ENCODE results near the gene ARTN. TPM values are rescaled to one million over a fixed set of nuclear protein-coding genes. Genes with fewer than 3 reads are reported as not detected.

Gene ARTN
- total RNA-seq, 1 donor from 2014 or later = 1.6 TPM

DNA sequence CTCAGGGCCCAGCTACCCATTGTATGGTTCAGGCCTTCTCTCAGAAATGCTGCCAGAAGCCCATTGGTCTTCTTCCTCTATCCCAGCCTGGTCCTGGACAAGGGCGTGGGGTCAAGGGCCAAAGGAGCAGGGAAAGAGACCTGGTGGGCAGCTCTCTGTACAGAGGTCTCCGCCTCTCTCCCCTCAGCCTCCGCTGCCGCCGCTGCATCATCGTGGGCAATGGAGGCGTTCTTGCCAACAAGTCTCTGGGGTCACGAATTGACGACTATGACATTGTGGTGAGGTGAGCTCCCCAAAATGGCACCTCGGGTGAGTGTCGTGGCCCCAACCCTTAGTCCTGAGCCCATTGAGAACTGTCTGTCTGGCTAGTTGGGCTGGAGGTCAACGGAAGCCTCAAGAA is 34.6 kb upstream of the ARTN start:
- H3K27me3 Mint-ChIP-seq (ENCODE audit: low read depth) = no peaks in the 10 kb centered on the region
- H3K9me3 Mint-ChIP-seq = no peaks in the 10 kb centered on the region
- TF ChIP-seq CTCF (IDR thresholded peaks at IDR 0.05; ENCODE audit: unreplicated experiment) = no peak
- H3K36me3 Mint-ChIP-seq = peaks cover 6% of the 10 kb centered on the region
- H3K4me3 Mint-ChIP-seq = no peak overlapping the region
- H3K4me1 Mint-ChIP-seq = peaks cover under 1% of the 10 kb centered on the region
- H3K27ac Mint-ChIP-seq = no peak overlapping the region
- DNase-seq (ENCODE audit: low spot score in 2 of 2, unreplicated experiment in 2 of 2) = no peak

- no peak for TF ChIP-seq CTCF (IDR thresholded peaks at IDR 0.05; ENCODE audit: unreplicated experiment)
- DNase-seq (ENCODE audit: low spot score in 2 of 2, unreplicated experiment in 2 of 2) = no peak
- Mint-ChIP-seq H3K36me3 (peaks cover 2% of the 10 kb centered on the region), H3K4me3 (no peak overlapping the region), H3K27ac (no peak overlapping the region), H3K4me1 (no peaks in the 10 kb centered on the region), H3K9me3 (no peaks in the 10 kb centered on the region), H3K27me3 (ENCODE audit: low read depth) (peaks cover 1% of the 10 kb centered on the region)
These were observed 33.2 kb upstream of the ARTN start for GRCh38 chr1:43900386-43900785.

DNA sequence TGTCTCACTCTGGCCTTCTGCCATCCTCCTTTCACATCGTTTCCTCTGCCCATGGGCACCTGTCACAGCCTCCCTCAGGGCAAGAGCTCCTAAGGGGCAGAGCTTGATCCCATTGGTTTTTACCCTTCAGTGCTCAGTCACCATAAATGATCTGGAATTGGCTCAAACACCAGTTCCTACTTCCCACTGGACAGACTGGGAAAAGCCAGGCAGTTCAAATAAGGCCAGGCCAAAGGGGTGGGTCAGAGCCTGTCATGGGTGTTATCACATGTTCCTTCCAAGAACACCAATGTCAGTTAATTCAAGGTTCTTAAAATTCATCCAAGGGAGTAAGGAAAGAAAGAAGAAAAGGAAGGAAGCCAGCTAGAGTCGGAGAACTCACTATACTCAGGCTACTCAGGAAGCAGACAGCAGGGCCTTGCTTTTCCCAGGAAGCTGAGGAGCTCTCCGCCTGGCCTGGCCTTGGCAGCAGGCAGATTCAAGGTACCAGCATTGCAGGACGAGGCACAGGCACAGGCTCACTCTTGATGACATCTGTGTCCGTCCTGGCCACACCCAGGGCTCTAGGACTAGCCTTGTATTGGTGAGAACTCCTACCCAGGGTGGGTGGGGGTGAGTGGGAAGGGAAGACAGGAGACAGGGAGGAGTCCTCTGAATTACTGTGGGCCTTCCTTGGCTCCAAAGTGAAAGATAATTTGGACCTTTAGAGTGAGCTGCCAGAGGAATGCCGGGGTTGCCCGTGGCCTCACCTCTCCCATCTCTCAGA is 32.2 kb upstream of the ARTN start:
- no peak overlapping the region for H3K27ac Mint-ChIP-seq
- no peaks in the 10 kb centered on the region for H3K9me3 Mint-ChIP-seq
- H3K4me3 Mint-ChIP-seq = no peak overlapping the region
- no peak for TF ChIP-seq CTCF (IDR thresholded peaks at IDR 0.05; ENCODE audit: unreplicated experiment)
- peaks cover 2% of the 10 kb centered on the region for H3K36me3 Mint-ChIP-seq
- no peak for DNase-seq (ENCODE audit: low spot score in 2 of 2, unreplicated experiment in 2 of 2)
- H3K4me1 Mint-ChIP-seq = no peaks in the 10 kb centered on the region
- peaks cover 1% of the 10 kb centered on the region for H3K27me3 Mint-ChIP-seq (ENCODE audit: low read depth)

GRCh38 chr1:43902058-43902831 is 31.4 kb upstream of the ARTN start:
- Mint-ChIP-seq H3K27ac (no peak overlapping the region), H3K4me1 (no peaks in the 10 kb centered on the region), H3K9me3 (no peaks in the 10 kb centered on the region), H3K4me3 (no peak overlapping the region), H3K36me3 (peaks cover 2% of the 10 kb centered on the region), H3K27me3 (ENCODE audit: low read depth) (peaks cover 4% of the 10 kb centered on the region)
- TF ChIP-seq CTCF (IDR thresholded peaks at IDR 0.05; ENCODE audit: unreplicated experiment) = no peak
- no peak for DNase-seq (ENCODE audit: low spot score in 2 of 2, unreplicated experiment in 2 of 2)

DNA sequence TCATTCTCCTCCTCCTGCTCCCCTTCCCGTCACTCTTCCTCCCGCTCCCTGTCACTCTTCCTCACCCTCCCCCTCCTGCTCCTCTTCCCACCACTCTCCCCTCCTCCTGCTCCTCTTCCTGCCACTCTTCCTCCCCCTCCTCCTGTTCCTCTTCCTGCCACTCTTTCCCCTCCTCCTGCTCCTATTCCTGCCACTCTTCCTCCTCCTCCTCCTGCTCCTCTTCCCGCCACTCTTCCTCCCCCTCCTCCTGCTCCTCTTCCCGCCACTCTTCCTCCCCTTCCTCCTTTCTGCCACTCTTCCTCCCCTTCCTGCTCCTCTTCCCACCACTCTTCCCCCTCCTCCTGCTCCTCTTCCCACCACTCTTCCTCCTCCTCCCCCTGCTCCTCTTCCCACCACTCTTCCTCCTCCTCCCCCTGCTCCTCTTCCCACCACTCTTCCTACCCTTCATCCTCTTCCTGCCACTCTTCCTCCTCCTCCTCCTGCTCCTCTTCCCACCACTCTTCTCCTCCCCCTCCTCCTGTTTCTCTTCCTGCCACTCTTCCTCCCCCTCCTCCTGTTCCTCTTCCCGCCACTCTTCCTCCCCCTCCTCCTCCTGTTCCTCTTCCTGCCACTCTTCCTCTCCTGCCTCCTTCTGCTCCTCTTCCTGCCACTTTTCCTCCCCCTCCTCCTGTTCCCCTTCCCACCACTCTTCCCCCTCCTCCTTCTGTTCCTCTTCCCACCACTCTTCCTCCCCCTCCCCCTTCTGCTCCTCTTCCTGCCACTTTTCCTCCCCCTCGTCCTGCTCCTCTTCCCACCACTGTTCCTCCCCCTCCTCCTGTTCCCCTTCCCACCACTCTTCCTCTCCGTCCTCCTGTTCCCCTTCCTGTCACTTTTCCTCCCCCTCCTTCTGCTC is 28.7 kb upstream of the ARTN start:
- no peak overlapping the region for H3K27ac Mint-ChIP-seq

More for the DNA sequence above, 28.7 kb upstream of the ARTN start:
- H3K27me3 Mint-ChIP-seq (ENCODE audit: low read depth) = peaks cover 4% of the 10 kb centered on the region
- H3K4me3 Mint-ChIP-seq = no peak overlapping the region
- no peaks in the 10 kb centered on the region for H3K4me1 Mint-ChIP-seq
- H3K9me3 Mint-ChIP-seq = no peaks in the 10 kb centered on the region
- TF ChIP-seq CTCF (IDR thresholded peaks at IDR 0.05; ENCODE audit: unreplicated experiment) = no peak
- peaks cover 2% of the 10 kb centered on the region for H3K36me3 Mint-ChIP-seq
- DNase-seq (ENCODE audit: low spot score in 2 of 2, unreplicated experiment in 2 of 2) = no peak
